PC-9 (cell line): ENCODE measurements around the gene TPH1. TPM values are rescaled to one million over a fixed set of nuclear protein-coding genes. Genes with fewer than 3 reads are reported as not detected.

Experiments
- BruUV-seq: library from RNA; stranded (reverse); fragments of 400-500 nt; replicated peaks from 2 replicates; lab custom pipeline; 2021; lab: Mats Ljungman, UMichigan
- CTCF ChIA-PET: fragments of 300-600 bp; sonication (Branson Sonifier 250); formaldehyde crosslinking; loops from one replicate; lab custom pipeline; 2022; ENCODE audit warnings: antibody characterized with exemption; lab: Charles Lee
- POLR2A ChIA-PET: fragments of 300-600 bp; sonication (Branson Sonifier 250); formaldehyde crosslinking; loops from one replicate; lab custom pipeline; 2022; ENCODE audit warnings: antibody characterized with exemption; ENCODE audit not compliant: unreplicated experiment; lab: Charles Lee
- DNase-seq, 2 experiments: peaks; one replicate each; pipeline versions ENCODE4 v3.0.0 to v3.0.0-alpha.2; 2015 to 2022; ENCODE audit warnings: mixed read lengths in 1 of 2
- H2AFZ ChIP-seq: fragments of 200-600 bp; sonication (generic); 2 replicates; pipeline ENCODE4 v1.8.1; 2017; ENCODE audit warnings: antibody characterized with exemption
- H3F3A ChIP-seq: fragments of 200-600 bp; sonication (generic); 2 replicates; pipeline ENCODE4 v1.8.1; 2017; ENCODE audit warnings: antibody characterized with exemption, mild to moderate bottlenecking, low read depth; ENCODE audit not compliant: insufficient read depth
- H3K27ac ChIP-seq: fragments of 200-600 bp; sonication (generic); 2 replicates; pipeline ENCODE4 v1.6.1; 2016; ENCODE audit warnings: mixed run types
- H3K27me3 ChIP-seq: fragments of 200-600 bp; sonication (generic); 2 replicates; pipeline ENCODE4 v1.6.1; 2016; ENCODE audit warnings: low read depth, mixed run types; ENCODE audit not compliant: insufficient read depth
- H3K36me3 ChIP-seq: fragments of 200-600 bp; sonication (generic); 2 replicates; pipeline ENCODE4 v1.6.1; 2016; ENCODE audit warnings: low read depth, mixed run types
- H3K4me1 ChIP-seq: fragments of 200-600 bp; sonication (generic); replicated peaks from 2 replicates; pipeline ENCODE4 v1.6.1; 2016; ENCODE audit warnings: mixed run types; ENCODE audit not compliant: insufficient read depth
- H3K4me2 ChIP-seq: fragments of 200-600 bp; sonication (generic); 2 replicates; pipeline ENCODE4 v1.6.1; 2017; ENCODE audit warnings: mixed run types
- H3K4me3 ChIP-seq: fragments of 200-600 bp; sonication (generic); 2 replicates; pipeline ENCODE4 v1.6.1; 2016; ENCODE audit warnings: mixed run types
- H3K79me2 ChIP-seq: fragments of 200-600 bp; sonication (generic); 2 replicates; pipeline ENCODE4 v1.6.1; 2017; ENCODE audit warnings: low read depth, mixed run types
- H3K9me2 ChIP-seq: fragments of 200-600 bp; sonication (generic); 2 replicates; pipeline ENCODE4 v1.8.1; 2017; ENCODE audit warnings: mild to moderate bottlenecking; ENCODE audit not compliant: insufficient read depth
- H3K9me3 ChIP-seq: fragments of 200-600 bp; sonication (generic); 2 replicates; pipeline ENCODE4 v1.8.1; 2016; ENCODE audit warnings: low read depth; ENCODE audit not compliant: insufficient read depth
- H4K20me1 ChIP-seq: fragments of 200-600 bp; sonication (generic); 2 replicates; pipeline ENCODE4 v1.8.1; 2017; ENCODE audit not compliant: insufficient read depth
- EZH2 ChIP-seq: fragments of 200-600 bp; sonication (generic); IDR thresholded peaks from 2 replicates; pipeline ENCODE4 v1.8.0; 2017; ENCODE audit warnings: antibody characterized with exemption, low read depth
- intact Hi-C: fragments of 100-400 bp; cut with micrococcal nuclease; formaldehyde crosslinking; loops from one replicate; pipeline ENCODE4 v1.10.0; 2022; ENCODE audit not compliant: unreplicated experiment
- total RNA-seq: library from RNA; stranded (reverse); gene quantifications from 2 replicates; pipeline ENCODE4 v1.2.3, GENCODE V29; 2021
- TF ChIP-seq, protein P1 (sequence below): fragments of 200-600 bp; sonication (generic); conservative IDR thresholded peaks from 2 replicates; pipeline ENCODE4 v1.6.1; 2017; ENCODE audit warnings: mixed run types, antibody characterized with exemption, mild to moderate bottlenecking, moderate library complexity

TPH1 gene
- total RNA-seq, 1 experiment from 2014 or later, result not detected

DNA sequence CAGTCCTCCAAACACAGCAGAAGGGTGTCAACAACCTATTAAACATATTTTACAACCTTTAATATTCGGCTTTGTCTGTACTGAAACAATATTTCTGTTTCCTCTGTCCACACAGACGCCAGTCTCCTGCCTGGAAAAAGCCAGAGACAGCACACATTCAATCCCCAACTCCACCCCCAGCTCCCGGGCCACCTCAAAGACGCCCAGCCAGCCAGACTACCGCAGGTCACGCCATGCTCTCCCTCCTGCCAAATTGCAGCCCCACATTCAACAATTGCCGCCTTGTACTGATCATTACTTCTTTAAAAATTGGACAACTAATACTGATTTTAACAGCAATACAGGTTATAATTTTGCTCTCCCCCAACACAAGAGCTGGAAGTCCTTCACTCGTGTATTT is 34.4 kb downstream of the TPH1 start:
- intact Hi-C loops, result loop anchor here (5.0 kb wide), 1 partner anchor 96 kb away; the partner anchor contains the start of gene SAAL1
- H3K4me2 ChIP-seq, result peak overlapping the region; percentile 80
- H4K20me1 ChIP-seq, result no peaks in the 10 kb centered on the region
- peaks cover 5% of the 10 kb centered on the region for H3K4me1 ChIP-seq
- no TSS peak for BruUV-seq
- no peak for DNase-seq
- POLR2A ChIA-PET, result interaction anchor here (1.0 kb wide), 1 partner anchor 95 kb away, joined by 3 read pairs; no protein-coding TSS in a partner anchor
- H2AFZ ChIP-seq, result no peak overlapping the region
- 0 out of 2 replicates have a peak, but pooled peaks cover 2% of the 10 kb centered on the region for H3K36me3 ChIP-seq
- H3F3A ChIP-seq, result peaks cover 3% of the 10 kb centered on the region; the same call in 1 of the 2 replicates
- CTCF ChIA-PET, result no interaction called here
- TF ChIP-seq, protein P1, sequence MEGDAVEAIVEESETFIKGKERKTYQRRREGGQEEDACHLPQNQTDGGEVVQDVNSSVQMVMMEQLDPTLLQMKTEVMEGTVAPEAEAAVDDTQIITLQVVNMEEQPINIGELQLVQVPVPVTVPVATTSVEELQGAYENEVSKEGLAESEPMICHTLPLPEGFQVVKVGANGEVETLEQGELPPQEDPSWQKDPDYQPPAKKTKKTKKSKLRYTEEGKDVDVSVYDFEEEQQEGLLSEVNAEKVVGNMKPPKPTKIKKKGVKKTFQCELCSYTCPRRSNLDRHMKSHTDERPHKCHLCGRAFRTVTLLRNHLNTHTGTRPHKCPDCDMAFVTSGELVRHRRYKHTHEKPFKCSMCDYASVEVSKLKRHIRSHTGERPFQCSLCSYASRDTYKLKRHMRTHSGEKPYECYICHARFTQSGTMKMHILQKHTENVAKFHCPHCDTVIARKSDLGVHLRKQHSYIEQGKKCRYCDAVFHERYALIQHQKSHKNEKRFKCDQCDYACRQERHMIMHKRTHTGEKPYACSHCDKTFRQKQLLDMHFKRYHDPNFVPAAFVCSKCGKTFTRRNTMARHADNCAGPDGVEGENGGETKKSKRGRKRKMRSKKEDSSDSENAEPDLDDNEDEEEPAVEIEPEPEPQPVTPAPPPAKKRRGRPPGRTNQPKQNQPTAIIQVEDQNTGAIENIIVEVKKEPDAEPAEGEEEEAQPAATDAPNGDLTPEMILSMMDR, result no peak
- no peak for TF ChIP-seq EZH2
- no peak overlapping the region for H3K27ac ChIP-seq
- no peaks in the 10 kb centered on the region for H3K27me3 ChIP-seq
- H3K79me2 ChIP-seq, result peaks cover 11% of the 10 kb centered on the region; the same call in 1 of the 2 replicates
- peak overlapping the region; percentile 69; the same call in 1 of the 2 replicates for H3K4me3 ChIP-seq
- no peaks in the 10 kb centered on the region for H3K9me2 ChIP-seq
- H3K9me3 ChIP-seq, result no peaks in the 10 kb centered on the region

- no peak for TF ChIP-seq EZH2
- TF ChIP-seq, protein P1, result no peak
- H3K9me3 ChIP-seq, result no peaks in the 10 kb centered on the region
- POLR2A ChIA-PET, result interaction anchor here (1.0 kb wide), 1 partner anchor 95 kb away, joined by 3 read pairs; no protein-coding TSS in a partner anchor
- no peak overlapping the region for H3K27ac ChIP-seq
- H3F3A ChIP-seq, result peaks cover 3% of the 10 kb centered on the region; the same call in 1 of the 2 replicates
- no peak overlapping the region for H2AFZ ChIP-seq
- intact Hi-C loops, result loop anchor here (5.0 kb wide), 1 partner anchor 96 kb away; the partner anchor contains the start of gene SAAL1
- BruUV-seq, result no TSS peak
- peaks cover 11% of the 10 kb centered on the region; the same call in 1 of the 2 replicates for H3K79me2 ChIP-seq
- no peaks in the 10 kb centered on the region for H3K27me3 ChIP-seq
- H4K20me1 ChIP-seq, result no peaks in the 10 kb centered on the region
- H3K4me3 ChIP-seq, result no peak overlapping the region
- CTCF ChIA-PET, result no interaction called here
- no peaks in the 10 kb centered on the region for H3K9me2 ChIP-seq
- DNase-seq, result no peak
- 0 out of 2 replicates have a peak, but pooled peaks cover 6% of the 10 kb centered on the region for H3K36me3 ChIP-seq
- peak overlapping the region; percentile 80; the same call in 1 of the 2 replicates for H3K4me2 ChIP-seq
- H3K4me1 ChIP-seq, result peaks cover 5% of the 10 kb centered on the region
Measured at GRCh38 chr11:18010977-18011586, 35.0 kb downstream of the TPH1 start.

DNA sequence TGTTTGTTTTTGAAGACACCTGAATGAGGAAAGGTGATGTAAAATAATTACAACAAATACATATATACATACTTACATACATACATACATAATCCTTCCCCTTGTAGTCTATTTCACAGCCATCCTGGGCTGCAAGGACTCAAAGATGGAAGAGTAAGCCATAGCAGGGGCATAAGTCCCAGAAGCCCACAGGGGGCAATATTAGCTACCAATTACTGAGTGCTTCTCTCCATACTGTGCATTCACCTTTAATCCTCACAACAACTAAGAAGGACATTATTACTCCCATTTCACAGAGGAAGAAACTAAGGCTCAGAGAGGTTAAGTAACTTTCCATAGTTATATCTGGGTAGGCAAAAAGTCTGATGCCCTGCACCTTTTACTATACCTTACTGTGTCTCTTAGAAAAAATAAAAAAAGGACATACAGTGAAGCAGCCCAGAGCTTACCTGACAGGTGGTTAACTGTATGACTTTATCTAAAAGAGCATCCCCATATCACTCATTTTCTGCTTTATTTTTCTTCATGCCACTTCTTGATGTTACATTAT is 35.9 kb downstream of the TPH1 start:
- Histone ChIP-seq H3K27ac (no peak overlapping the region), H4K20me1 (no peaks in the 10 kb centered on the region), H3K79me2 (peaks cover 11% of the 10 kb centered on the region; the same call in 1 of the 2 replicates), H3K4me2 (no peak overlapping the region), H3K36me3 (0 out of 2 replicates have a peak, but pooled peaks cover 6% of the 10 kb centered on the region), H3K4me3 (no peak overlapping the region), H3K4me1 (peaks cover 5% of the 10 kb centered on the region), H3K9me2 (no peaks in the 10 kb centered on the region), H3K9me3 (no peaks in the 10 kb centered on the region), H2AFZ (no peak overlapping the region), H3K27me3 (no peaks in the 10 kb centered on the region), H3F3A (peaks cover 3% of the 10 kb centered on the region; the same call in 1 of the 2 replicates)
- DNase-seq, result no peak
- POLR2A ChIA-PET, result no interaction called here
- TF ChIP-seq, protein P1, result no peak
- no peak for TF ChIP-seq EZH2
- no TSS peak for BruUV-seq
- intact Hi-C loops, result loop anchor here (5.0 kb wide), 1 partner anchor 97 kb away; the partner anchor contains the start of gene SAAL1
- CTCF ChIA-PET, result no interaction called here
